ENCODE measurements around the gene PEX6.

GRCh38 chr6:42969431-42969830 lies 9.6 kb downstream of the PEX6 start:
- TF ChIP-seq CTCF (conservative IDR thresholded peaks at IDR 0.05) = no peak
- no peak for TF ChIP-seq EZH2 (IDR thresholded peaks at IDR 0.05; ENCODE audit: low read depth)

All from PC-9 (cell line).